OCI-LY3 (cell line): ENCODE measurements around the gene NEK2.

ENCODE experiments used
- CTCF ChIP-seq: fragments of 200-600, 300-600 bp; sonication (generic); IDR thresholded peaks from 2 replicates; pipeline ENCODE4 v1.5.1; 2014; ENCODE audit warnings: antibody characterized with exemption, low read length, low read depth
- EZH2phosphoT487 ChIP-seq: fragments of 200-600 bp; shearing (Covaris generic); IDR thresholded peaks from 2 replicates; pipeline ENCODE4 v1.6.1; 2018; ENCODE audit warnings: antibody characterized with exemption, mixed run types, low read depth

DNA sequence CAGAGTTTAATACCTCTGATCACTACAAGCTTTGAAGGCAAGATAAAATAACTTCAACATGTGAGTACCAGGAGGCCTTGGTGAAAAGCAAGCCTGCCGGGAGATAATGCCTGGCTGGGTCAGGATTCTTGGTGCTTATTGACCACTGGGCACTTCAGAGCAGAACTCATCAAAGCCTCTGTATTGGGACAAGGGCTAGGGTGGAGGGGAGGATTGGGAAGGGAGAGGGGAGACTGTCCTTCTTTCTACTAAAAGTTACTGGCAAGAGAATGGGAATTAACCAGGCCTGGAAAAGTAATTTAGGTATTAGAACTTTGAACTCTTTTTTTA lies 35.2 kb downstream of the NEK2 start:
- no peak for TF ChIP-seq CTCF
- no peak for TF ChIP-seq EZH2phosphoT487
